COLO668 (cell line): Measurements from ENCODE around the gene UBQLN1.

Experiments
- DNase-seq: peaks from one replicate; lab custom pipeline; 2025; ENCODE audit not compliant: unreplicated experiment; lab: John Stamatoyannopoulos, UW

UBQLN1 gene

GRCh38 chr9:83691492-83691891 is 16.3 kb downstream of the UBQLN1 start:
- DNase-seq, result no peak

GRCh38 chr9:83688921-83689320 is 18.8 kb downstream of the UBQLN1 start:
- DNase-seq, result no peak

- DNase-seq, result no peak
Observed at GRCh38 chr9:83681490-83681889, 26.3 kb downstream of the UBQLN1 start.

GRCh38 chr9:83680233-83680632 is 27.5 kb downstream of the UBQLN1 start:
- no peak for DNase-seq

GRCh38 chr9:83677596-83677995 is 30.2 kb downstream of the UBQLN1 start:
- no peak for DNase-seq

- no peak for DNase-seq
Observed at GRCh38 chr9:83675466-83675865, 32.3 kb downstream of the UBQLN1 start.

- no peak for DNase-seq
Observed at GRCh38 chr9:83671451-83671850, 36.3 kb downstream of the UBQLN1 start.

- DNase-seq, result no peak
Observed at GRCh38 chr9:83670381-83670780, 37.4 kb downstream of the UBQLN1 start.

- no peak for DNase-seq
Observed at GRCh38 chr9:83669067-83669466, 38.7 kb downstream of the UBQLN1 start.

- no peak for DNase-seq
Observed at GRCh38 chr9:83665580-83666200, 42.1 kb downstream of the UBQLN1 start.

- no peak for DNase-seq
Observed at GRCh38 chr9:83662933-83663332, 44.8 kb downstream of the UBQLN1 start.

GRCh38 chr9:83656952-83657351 is 50.8 kb downstream of the UBQLN1 start:
- no peak for DNase-seq

- no peak for DNase-seq
Observed at GRCh38 chr9:83656032-83656680, 51.6 kb downstream of the UBQLN1 start.

GRCh38 chr9:83655433-83655832 is 52.3 kb downstream of the UBQLN1 start:
- no peak for DNase-seq

GRCh38 chr9:83652433-83652832 is 55.3 kb downstream of the UBQLN1 start:
- DNase-seq, result no peak

- no peak for DNase-seq
Observed at GRCh38 chr9:83651558-83651957, 56.2 kb downstream of the UBQLN1 start.

GRCh38 chr9:83649515-83649914 is 58.2 kb downstream of the UBQLN1 start:
- DNase-seq, result no peak

- DNase-seq, result peak; percentile 64
Observed at GRCh38 chr9:83649080-83649479, 58.7 kb downstream of the UBQLN1 start.

- DNase-seq, result no peak
Observed at GRCh38 chr9:83646500-83647239, 61.1 kb downstream of the UBQLN1 start.

GRCh38 chr9:83642793-83643192 is 65.0 kb downstream of the UBQLN1 start:
- no peak for DNase-seq

GRCh38 chr9:83639266-83639665 is 68.5 kb downstream of the UBQLN1 start:
- no peak for DNase-seq

- DNase-seq, result no peak
Observed at GRCh38 chr9:83637389-83637788, 70.4 kb downstream of the UBQLN1 start.
